ENCODE data around the gene CSNK1G2. TPM values are rescaled to one million over a fixed set of nuclear protein-coding genes. Genes with fewer than 3 reads are reported as not detected.
A peak's percentile ranks its signal among the peaks of the same experiment; 100 is the strongest.

Gene CSNK1G2
- total RNA-seq, 1 experiment from 2014 or later: 44.4 TPM

- intact Hi-C loops (cut with micrococcal nuclease; ENCODE audit: unreplicated experiment): loop anchor here (1.0 kb wide), 1 partner anchor 41 kb away; no protein-coding TSS in a partner anchor
Observed at GRCh38 chr19:1905110-1905862, 35.7 kb upstream of the CSNK1G2 start, which contains the start of the genes ADAT3 and SCAMP4. Gene ADAT3 (plus strand): TSS chr19:1905399. CDS start chr19:1912048, 6,649 bp downstream. Gene SCAMP4 (plus strand): TSS chr19:1905399. CDS start chr19:1915020, 9,621 bp downstream.

GRCh38 chr19:1905863-1906375, 35.1 kb upstream of the CSNK1G2 start:
- POLR2A ChIA-PET: interaction anchor here (0.5 to 1.0 kb wide), 3 partner anchors 30 to 877 kb away, joined by 3 read pairs; no protein-coding TSS in a partner anchor
- Mint-ChIP-seq H3K27ac (ENCODE audit: unreplicated experiment) (peak overlapping the region; percentile 94), H3K36me3 (ENCODE audit: insufficient read depth, unreplicated experiment) (peaks cover 42% of the 10 kb centered on the region), H3K9me3 (ENCODE audit: unreplicated experiment) (no peaks in the 10 kb centered on the region), H3K27me3 (ENCODE audit: insufficient read depth, unreplicated experiment) (no peaks in the 10 kb centered on the region), H3K4me3 (ENCODE audit: unreplicated experiment) (peak overlapping the region; percentile 89), H3K4me1 (ENCODE audit: low read depth, unreplicated experiment) (peaks cover 8% of the 10 kb centered on the region)
- TF ChIP-seq CTCF (IDR thresholded peaks at IDR 0.05; ENCODE audit: insufficient read depth in 1 of 2, low read depth in 1 of 2, low read length in 1 of 2, severe bottlenecking in 1 of 2, unreplicated experiment in 1 of 2): no peak
- Histone ChIP-seq H3K27me3 (replicated peaks; ENCODE audit: control insufficient read depth, insufficient read depth, low read length) (no peaks in the 10 kb centered on the region), H3K9me3 (no peaks in the 10 kb centered on the region), H3K4me1 (peaks cover 24% of the 10 kb centered on the region), H3K36me3 (ENCODE audit: control insufficient read depth, insufficient read depth, low read length) (no peaks in the 10 kb centered on the region), H3K4me3 (ENCODE audit: low read depth, low read length) (peak overlapping the region; percentile 70)
- no TSS peak for BruUV-seq (replicated peaks)
- intact Hi-C loops (cut with micrococcal nuclease; ENCODE audit: unreplicated experiment): loop anchor here (1.0 kb wide), 1 partner anchor 42 kb away; no protein-coding TSS in a partner anchor
- CTCF ChIA-PET: no interaction called here
- DNase-seq: no peak

More at GRCh38 chr19:1905110-1905862, 35.7 kb upstream of the CSNK1G2 start, which contains the start of the genes ADAT3 and SCAMP4:
- Mint-ChIP-seq H3K4me3 (ENCODE audit: unreplicated experiment) (peak within 1 kb of the TSS; percentile 89), H3K36me3 (ENCODE audit: insufficient read depth, unreplicated experiment) (peaks cover 39% of the 10 kb centered on the region), H3K9me3 (ENCODE audit: unreplicated experiment) (no peaks in the 10 kb centered on the region), H3K27me3 (ENCODE audit: insufficient read depth, unreplicated experiment) (no peaks in the 10 kb centered on the region), H3K4me1 (ENCODE audit: low read depth, unreplicated experiment) (peaks cover 8% of the 10 kb centered on the region), H3K27ac (ENCODE audit: unreplicated experiment) (peak within 1 kb of the TSS; percentile 94)
- BruUV-seq (replicated peaks): no TSS peak
- ChIA-PET POLR2A (interaction anchor here (0.5 to 1.0 kb wide), 4 partner anchors 21 to 878 kb away, joined by 3 read pairs; no protein-coding TSS in a partner anchor), CTCF (interaction anchor here (0.5 kb wide), 1 partner anchor 114 kb away, joined by 4 read pairs; no protein-coding TSS in a partner anchor)
- no peak for TF ChIP-seq CTCF (IDR thresholded peaks at IDR 0.05; ENCODE audit: insufficient read depth in 1 of 2, low read depth in 1 of 2, low read length in 1 of 2, severe bottlenecking in 1 of 2, unreplicated experiment in 1 of 2)
- no peaks in the 10 kb centered on the region for H3K9me3 ChIP-seq
- DNase-seq: peak; percentile 98 to 99
- H3K4me3 ChIP-seq (ENCODE audit: low read depth, low read length): peak within 1 kb of the TSS; percentile 70
- no peaks in the 10 kb centered on the region for H3K27me3 ChIP-seq (replicated peaks; ENCODE audit: control insufficient read depth, insufficient read depth, low read length)
- no peaks in the 10 kb centered on the region for H3K36me3 ChIP-seq (ENCODE audit: control insufficient read depth, insufficient read depth, low read length)
- peaks cover 24% of the 10 kb centered on the region for H3K4me1 ChIP-seq

- no peak overlapping the region for H3K4me3 ChIP-seq (ENCODE audit: low read depth, low read length)
- ChIA-PET CTCF (no interaction called here), POLR2A (interaction anchor here (0.6 to 0.7 kb wide), 2 partner anchors 9 to 386 kb away, joined by 3 to 5 read pairs; no protein-coding TSS in a partner anchor)
Observed at GRCh38 chr19:1906985-1907562, 33.9 kb upstream of the CSNK1G2 start.

More at GRCh38 chr19:1906985-1907562, 33.9 kb upstream of the CSNK1G2 start:
- Histone ChIP-seq H3K9me3 (no peaks in the 10 kb centered on the region), H3K36me3 (ENCODE audit: control insufficient read depth, insufficient read depth, low read length) (no peaks in the 10 kb centered on the region), H3K4me1 (peaks cover 24% of the 10 kb centered on the region), H3K27me3 (replicated peaks; ENCODE audit: control insufficient read depth, insufficient read depth, low read length) (no peaks in the 10 kb centered on the region)
- no peak for TF ChIP-seq CTCF (IDR thresholded peaks at IDR 0.05; ENCODE audit: insufficient read depth in 1 of 2, low read depth in 1 of 2, low read length in 1 of 2, severe bottlenecking in 1 of 2, unreplicated experiment in 1 of 2)
- BruUV-seq (replicated peaks): no TSS peak
- Mint-ChIP-seq H3K4me1 (ENCODE audit: low read depth, unreplicated experiment) (peaks cover 8% of the 10 kb centered on the region), H3K27me3 (ENCODE audit: insufficient read depth, unreplicated experiment) (no peaks in the 10 kb centered on the region), H3K36me3 (ENCODE audit: insufficient read depth, unreplicated experiment) (peaks cover 42% of the 10 kb centered on the region), H3K4me3 (ENCODE audit: unreplicated experiment) (peak overlapping the region; percentile 35), H3K27ac (ENCODE audit: unreplicated experiment) (peak overlapping the region; percentile 48), H3K9me3 (ENCODE audit: unreplicated experiment) (no peaks in the 10 kb centered on the region)
- no peak for DNase-seq
- intact Hi-C loops (cut with micrococcal nuclease; ENCODE audit: unreplicated experiment): no loop called here
